Colonic mucosa (tissue), 4 donors: ENCODE data around the gene SFXN4. TPM values are rescaled to one million over a fixed set of nuclear protein-coding genes. Genes with fewer than 3 reads are reported as not detected.

Experiments
- DNase-seq: peaks from one replicate; pipeline ENCODE4 v3.0.0-alpha.2; 2020
- H3K27ac ChIP-seq: fragments of 200-600 bp; one replicate; pipeline ENCODE4 v1.8.0; 2021
- H3K27me3 ChIP-seq: fragments of 200-600 bp; one replicate; pipeline ENCODE4 v1.8.0; 2021
- H3K36me3 ChIP-seq: fragments of 200-600 bp; one replicate; pipeline ENCODE4 v1.8.0; 2021
- H3K4me1 ChIP-seq: fragments of 200-600 bp; one replicate; pipeline ENCODE4 v1.8.0; 2021; ENCODE audit warnings: mild to moderate bottlenecking
- H3K4me3 ChIP-seq: fragments of 200-600 bp; one replicate; pipeline ENCODE4 v1.8.0; 2021
- H3K9ac ChIP-seq, 2 donors: one replicate each; pipeline ENCODE4 v1.7.0; 2013; ENCODE audit warnings: control low read depth in 2 of 2, low read depth in 2 of 2, low read length in 2 of 2
- H3K9me3 ChIP-seq: fragments of 200-600 bp; one replicate; pipeline ENCODE4 v1.8.0; 2021
- CTCF ChIP-seq: fragments of 200-600 bp; IDR thresholded peaks from one replicate; pipeline ENCODE4 v1.8.0; 2022; ENCODE audit warnings: antibody characterized with exemption, mild to moderate bottlenecking
- intact Hi-C: fragments of 100-400 bp; cut with DNase I; formaldehyde crosslinking; loops from one replicate; pipeline ENCODE4 v1.14.1; 2022
- total RNA-seq, 2 donors: library from RNA; stranded (reverse); fragmentation: NEBNext Ultra II Directional in 1 of 2; extraction: Animal tissue kit (Norgen Biotek cat#: 25700) in 1 of 2; gene quantifications; one replicate each; pipeline ENCODE4 v1.2.1, GENCODE V29; 2021
- donor health status: healthy.
- donor health status: DM: no; HTN: no; CAD: no.
- donor health status: DM: no; HTN: no; CAD: no.

Gene SFXN4
- total RNA-seq, 2 donors from 2014 or later = 29.4 to 37.2 TPM

GRCh38 chr10:119197921-119198320 lies 32.4 kb upstream of the SFXN4 start:
- intact Hi-C loops = loop anchor here (2.0 kb wide), 2 partner anchors 219 to 247 kb away; no protein-coding TSS in a partner anchor
- no peak overlapping the region for H3K27ac ChIP-seq
- TF ChIP-seq CTCF = no peak

GRCh38 chr10:119191881-119192280 lies 26.4 kb upstream of the SFXN4 start:
- Histone ChIP-seq H3K27ac (no peak overlapping the region), H3K27me3 (no peaks in the 10 kb centered on the region), H3K4me3 (no peak overlapping the region), H3K9ac (no peak overlapping the region), H3K4me1 (no peaks in the 10 kb centered on the region), H3K9me3 (no peaks in the 10 kb centered on the region), H3K36me3 (no peaks in the 10 kb centered on the region)
- no peak for DNase-seq
- TF ChIP-seq CTCF = no peak
- intact Hi-C loops = no loop called here

More at GRCh38 chr10:119197921-119198320, 32.4 kb upstream of the SFXN4 start:
- Histone ChIP-seq H3K9ac (no peak overlapping the region), H3K36me3 (no peaks in the 10 kb centered on the region), H3K4me1 (no peaks in the 10 kb centered on the region), H3K9me3 (no peaks in the 10 kb centered on the region), H3K4me3 (no peak overlapping the region), H3K27me3 (no peaks in the 10 kb centered on the region)
- no peak for DNase-seq

GRCh38 chr10:119190954-119191785 lies 25.7 kb upstream of the SFXN4 start:
- intact Hi-C loops = no loop called here
- no peaks in the 10 kb centered on the region for H3K36me3 ChIP-seq
- no peak overlapping the region for H3K4me3 ChIP-seq
- H3K27ac ChIP-seq = no peak overlapping the region
- H3K27me3 ChIP-seq = no peaks in the 10 kb centered on the region
- H3K9me3 ChIP-seq = no peaks in the 10 kb centered on the region
- no peak overlapping the region for H3K9ac ChIP-seq
- TF ChIP-seq CTCF = no peak
- H3K4me1 ChIP-seq = no peaks in the 10 kb centered on the region
- no peak for DNase-seq

- DNase-seq = no peak
- no peak overlapping the region for H3K9ac ChIP-seq
- intact Hi-C loops = no loop called here
Observed at GRCh38 chr10:119190353-119190752, 24.8 kb upstream of the SFXN4 start.

GRCh38 chr10:119189811-119190282 lies 24.3 kb upstream of the SFXN4 start:
- intact Hi-C loops = no loop called here
- H3K4me3 ChIP-seq = no peak overlapping the region
- H3K4me1 ChIP-seq = no peaks in the 10 kb centered on the region
- H3K9ac ChIP-seq = no peak overlapping the region
- DNase-seq = no peak
- H3K27me3 ChIP-seq = no peaks in the 10 kb centered on the region
- no peaks in the 10 kb centered on the region for H3K9me3 ChIP-seq
- no peak for TF ChIP-seq CTCF
- no peak overlapping the region for H3K27ac ChIP-seq
- H3K36me3 ChIP-seq = no peaks in the 10 kb centered on the region

More at GRCh38 chr10:119190353-119190752, 24.8 kb upstream of the SFXN4 start:
- no peaks in the 10 kb centered on the region for H3K27me3 ChIP-seq
- H3K27ac ChIP-seq = no peak overlapping the region
- H3K4me3 ChIP-seq = no peak overlapping the region
- H3K36me3 ChIP-seq = no peaks in the 10 kb centered on the region
- no peaks in the 10 kb centered on the region for H3K4me1 ChIP-seq
- no peaks in the 10 kb centered on the region for H3K9me3 ChIP-seq
- TF ChIP-seq CTCF = no peak
